Fibroblast of the aortic adventitia (primary cell): ENCODE results near the gene HLA-DQB1. TPM values are rescaled to one million over a fixed set of nuclear protein-coding genes. Genes with fewer than 3 reads are reported as not detected.
A peak's percentile ranks its signal among the peaks of the same experiment; 100 is the strongest.
"Not testable (repeated sequence)": the region's sequence is repeated elsewhere in the genome, so short reads cannot be mapped to it uniquely, and the experiment has no call there.

Experiments
- DNase-seq: peaks from one replicate; pipeline ENCODE4 v3.0.0-alpha.2; 2010; ENCODE audit warnings: low read depth
- H3K4me3 ChIP-seq: 2 replicates; pipeline ENCODE4 v1.5.1; 2011; ENCODE audit warnings: low read depth, mild to moderate bottlenecking, control low read depth, low read length, moderate library complexity
- total RNA-seq: library from RNA; depleted of rRNA; stranded (reverse); fragments of >200 nt; gene quantifications from 2 replicates; pipeline ENCODE4 v1.2.3, GENCODE V29; 2012; ENCODE audit warnings: low replicate concordance
- TF ChIP-seq, protein P1 (sequence below): IDR thresholded peaks from 2 replicates; pipeline ENCODE4 v1.5.1; 2011; ENCODE audit warnings: mild to moderate bottlenecking, low read length, control low read depth, inconsistent platforms; ENCODE audit not compliant: insufficient read depth

The HLA-DQB1 gene
- total RNA-seq, 1 donor = not detected

DNA sequence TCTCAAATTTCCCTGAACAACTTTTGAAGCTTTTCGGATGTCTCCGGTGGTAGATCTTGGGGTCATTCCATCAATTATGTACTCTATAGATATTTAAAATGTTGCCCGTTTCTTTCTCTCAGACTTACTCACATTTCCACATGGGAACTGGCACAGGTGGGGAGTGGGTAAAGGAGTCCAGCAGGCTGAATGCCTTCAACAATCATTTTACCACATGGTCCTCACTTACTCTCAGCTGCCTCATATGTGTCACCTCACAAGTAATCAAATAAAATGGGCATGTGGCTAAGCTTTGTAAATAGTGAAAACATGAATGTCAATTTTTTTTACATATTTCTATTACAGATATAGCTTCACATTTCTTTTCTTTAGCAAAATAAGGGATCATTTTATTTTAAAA, 28.6 kb downstream of the HLA-DQB1 start:
- TF ChIP-seq, protein P1, sequence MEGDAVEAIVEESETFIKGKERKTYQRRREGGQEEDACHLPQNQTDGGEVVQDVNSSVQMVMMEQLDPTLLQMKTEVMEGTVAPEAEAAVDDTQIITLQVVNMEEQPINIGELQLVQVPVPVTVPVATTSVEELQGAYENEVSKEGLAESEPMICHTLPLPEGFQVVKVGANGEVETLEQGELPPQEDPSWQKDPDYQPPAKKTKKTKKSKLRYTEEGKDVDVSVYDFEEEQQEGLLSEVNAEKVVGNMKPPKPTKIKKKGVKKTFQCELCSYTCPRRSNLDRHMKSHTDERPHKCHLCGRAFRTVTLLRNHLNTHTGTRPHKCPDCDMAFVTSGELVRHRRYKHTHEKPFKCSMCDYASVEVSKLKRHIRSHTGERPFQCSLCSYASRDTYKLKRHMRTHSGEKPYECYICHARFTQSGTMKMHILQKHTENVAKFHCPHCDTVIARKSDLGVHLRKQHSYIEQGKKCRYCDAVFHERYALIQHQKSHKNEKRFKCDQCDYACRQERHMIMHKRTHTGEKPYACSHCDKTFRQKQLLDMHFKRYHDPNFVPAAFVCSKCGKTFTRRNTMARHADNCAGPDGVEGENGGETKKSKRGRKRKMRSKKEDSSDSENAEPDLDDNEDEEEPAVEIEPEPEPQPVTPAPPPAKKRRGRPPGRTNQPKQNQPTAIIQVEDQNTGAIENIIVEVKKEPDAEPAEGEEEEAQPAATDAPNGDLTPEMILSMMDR = no peak
- H3K4me3 ChIP-seq = no peak overlapping the region
- no peak for DNase-seq

DNA sequence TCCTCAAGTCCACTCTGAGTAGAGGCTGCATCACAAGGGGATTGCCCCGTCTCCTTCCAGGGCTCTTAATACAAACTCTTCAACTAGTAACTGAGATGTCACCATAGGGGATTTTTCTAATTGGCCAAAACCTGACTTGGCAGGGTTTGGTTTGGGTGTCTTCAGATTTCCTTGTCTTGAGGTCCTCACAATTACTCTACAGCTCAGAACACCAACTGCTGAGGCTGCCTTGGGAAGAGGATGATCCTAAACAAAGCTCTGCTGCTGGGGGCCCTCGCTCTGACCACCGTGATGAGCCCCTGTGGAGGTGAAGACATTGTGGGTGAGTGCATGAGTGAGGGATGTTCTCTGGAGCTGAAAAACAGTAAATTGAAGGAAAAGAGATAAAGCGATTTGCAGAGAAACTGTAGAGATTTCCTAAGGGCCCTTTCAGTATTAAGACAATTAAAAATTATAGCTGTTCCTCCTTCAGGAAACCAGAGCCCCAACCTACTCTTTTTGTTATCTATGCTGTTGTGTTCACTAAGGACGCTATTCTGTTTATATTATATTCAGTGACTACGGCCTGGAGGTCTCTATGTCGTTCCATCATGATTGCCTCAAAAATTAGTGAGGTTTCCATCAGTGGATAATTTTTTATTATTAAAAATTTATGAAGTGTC, 29.1 kb downstream of the HLA-DQB1 start, which contains the start of gene HLA-DQA1:
HLA-DQA1 (plus strand) TSS at position 188 of the 662 bp plus-strand sequence; CDS start at position 241, 53 bp downstream.
- TF ChIP-seq, protein P1 = no peak
- DNase-seq = no peak
- H3K4me3 ChIP-seq = no peak within 1 kb of the TSS

DNA sequence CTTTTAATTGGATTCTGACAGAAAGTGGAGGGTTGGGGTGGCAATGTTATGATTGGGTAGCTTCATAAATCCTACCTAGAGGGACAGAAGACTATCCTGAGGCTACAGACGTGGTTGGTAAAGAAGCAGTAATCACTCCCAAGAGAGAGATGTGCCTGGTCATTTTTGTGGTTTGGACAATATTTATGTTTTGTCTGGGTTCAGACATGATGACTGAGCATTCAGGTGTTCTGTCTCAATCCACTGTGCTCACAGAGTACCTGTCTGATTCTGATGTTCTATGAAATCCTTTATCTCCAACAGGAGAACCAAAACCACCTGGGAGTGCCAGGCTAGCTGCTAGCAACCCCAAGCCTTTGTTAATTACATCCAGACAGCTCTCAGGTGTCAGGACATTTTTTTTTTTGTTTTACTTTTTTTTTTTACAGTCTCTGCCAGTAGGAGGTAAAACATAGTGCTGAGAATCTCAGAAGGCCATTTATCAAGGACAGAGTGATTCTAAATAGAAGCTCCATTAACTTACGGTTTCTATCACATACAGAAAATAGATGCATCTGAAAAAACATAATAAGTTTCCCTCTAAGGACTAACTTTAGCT, 30.8 kb downstream of the HLA-DQB1 start:
- TF ChIP-seq, protein P1 = no peak
- no peak overlapping the region for H3K4me3 ChIP-seq
- no peak for DNase-seq

DNA sequence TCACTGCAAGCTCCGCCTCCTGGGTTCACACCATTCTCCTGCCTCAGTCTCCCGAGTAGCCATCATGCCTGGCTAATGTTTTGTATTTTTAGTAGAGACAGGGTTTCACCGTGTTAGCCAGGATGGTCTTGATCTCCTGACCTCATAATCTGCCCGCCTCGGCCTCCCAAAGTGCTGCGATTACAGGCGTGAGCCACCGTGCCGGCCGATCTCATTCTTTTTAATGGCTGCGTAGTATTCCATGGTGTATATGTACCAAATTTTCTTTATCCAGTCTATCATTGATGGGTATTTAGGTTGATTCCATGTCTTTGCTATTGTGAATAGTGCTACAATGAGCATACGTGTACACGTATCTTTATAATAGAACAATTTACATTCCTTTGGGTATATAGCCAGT, 36.7 kb downstream of the HLA-DQB1 start:
- H3K4me3 ChIP-seq, DNase-seq: not testable (repeated sequence)

DNA sequence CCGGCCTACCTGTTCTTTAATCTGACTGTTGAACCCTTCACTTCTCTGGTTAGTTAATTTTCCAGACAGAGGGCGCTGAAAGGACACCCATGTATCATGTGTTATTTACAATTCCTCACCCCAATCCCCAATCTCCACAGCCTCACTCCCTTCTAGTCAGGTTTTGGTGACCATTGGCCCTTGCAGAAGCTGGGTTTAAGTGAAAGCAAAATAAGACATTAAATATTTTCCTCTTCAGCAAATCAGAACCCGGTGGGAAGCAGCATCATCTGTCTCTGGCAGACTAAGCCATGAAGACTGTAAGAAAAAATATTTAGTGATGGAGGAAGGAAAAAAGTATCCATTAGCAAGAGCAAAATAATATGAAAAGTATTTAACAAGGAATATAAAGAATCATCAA, 38.6 kb downstream of the HLA-DQB1 start:
- H3K4me3 ChIP-seq = no peak overlapping the region
- DNase-seq = peak; percentile 49
- TF ChIP-seq, protein P1 = no peak

DNA sequence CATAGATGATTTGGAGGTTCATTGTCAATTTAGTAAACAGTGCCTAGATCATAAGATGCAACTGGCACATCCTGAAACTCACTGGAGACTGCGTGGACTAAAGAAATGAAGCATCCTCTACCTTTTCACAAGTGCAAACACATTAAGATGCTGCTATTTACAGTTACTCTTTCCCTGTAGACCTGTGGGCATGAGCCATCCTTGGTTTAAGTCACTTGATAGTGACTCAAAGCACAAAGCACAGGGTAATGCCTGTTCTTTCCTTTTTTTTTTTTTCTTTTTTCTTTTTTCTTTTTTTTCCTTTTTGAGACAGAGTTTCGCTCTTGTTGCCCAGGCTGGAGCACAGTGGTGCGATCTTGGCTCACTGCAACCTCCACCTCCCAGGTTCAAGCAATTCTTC, 39.2 kb downstream of the HLA-DQB1 start:
- no peak for DNase-seq
- no peak overlapping the region for H3K4me3 ChIP-seq
- TF ChIP-seq, protein P1 = no peak

DNA sequence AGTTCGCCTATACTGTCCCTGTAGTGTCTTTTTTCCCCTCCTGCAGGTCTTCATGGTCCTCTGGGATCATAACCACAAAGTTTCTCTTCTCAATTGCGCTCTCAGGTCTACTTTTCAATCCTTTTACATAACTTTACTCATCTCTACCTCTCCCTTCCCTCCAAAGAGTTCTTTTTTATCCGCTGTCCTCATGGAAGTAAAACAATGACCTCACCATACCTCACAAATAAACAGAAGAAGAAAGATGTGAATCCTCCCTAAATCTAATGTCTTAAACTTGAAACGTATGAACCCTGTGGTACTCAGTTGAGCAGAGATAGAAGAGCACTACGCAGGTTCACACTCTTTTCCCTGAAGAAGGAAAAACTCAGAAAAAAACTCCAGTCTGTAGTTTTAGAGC, 41.3 kb downstream of the HLA-DQB1 start:
- no peak for DNase-seq
- TF ChIP-seq, protein P1 = no peak
- no peak overlapping the region for H3K4me3 ChIP-seq
